Sigmoid colon (tissue), 7 donors: ENCODE data around the gene SYF2. TPM values are rescaled to one million over a fixed set of nuclear protein-coding genes. Genes with fewer than 3 reads are reported as not detected.

Experiments
- DNase-seq: peaks from one replicate; pipeline ENCODE4 v3.0.0-alpha.2; 2019
- H3K27ac ChIP-seq, 4 donors: fragments of 200-600 bp; sonication (generic); one replicate each; pipeline ENCODE4 v1.5.1; 2016 to 2019; ENCODE audit warnings: mild to moderate bottlenecking in 1 of 4
- H3K27me3 ChIP-seq, 3 donors: fragments of 200-600 bp; sonication (generic); one replicate each; pipeline ENCODE4 v1.5.1; 2019; ENCODE audit warnings: mild to moderate bottlenecking in 1 of 3
- H3K36me3 ChIP-seq, 4 donors: fragments of 200-600 bp; sonication (generic); one replicate each; pipeline ENCODE4 v1.5.1; 2016 to 2019
- H3K4me1 ChIP-seq, 4 donors: fragments of 200-600 bp; sonication (generic); one replicate each; pipeline ENCODE4 v1.5.1; 2017 to 2019
- H3K4me3 ChIP-seq, 4 donors: fragments of 200-600 bp; sonication (generic); one replicate each; pipeline ENCODE4 v1.5.1; 2017 to 2019; ENCODE audit warnings: mild to moderate bottlenecking in 2 of 4, moderate library complexity in 1 of 4
- H3K9me3 ChIP-seq, 4 donors: fragments of 200-600 bp in 3 of 4; sonication (generic) in 3 of 4; one replicate each; pipeline versions ENCODE4 v1.5.1 to v1.6.1; 2013 to 2019
- CTCF ChIP-seq, 4 experiments: fragments of 450-650 bp in 3 of 4; fragments of 200-600 bp in 1 of 4; IDR thresholded peaks; one replicate each; pipeline ENCODE4 v1.5.1; 2016 to 2019; ENCODE audit warnings: antibody characterized with exemption in 4 of 4, mild to moderate bottlenecking in 3 of 4, moderate library complexity in 2 of 4
- EP300 ChIP-seq, 4 donors: sonication (generic); formaldehyde crosslinking; IDR thresholded peaks; one replicate each; pipeline ENCODE4 v1.6.1; 2017; ENCODE audit warnings: antibody characterized with exemption in 4 of 4
- POLR2A ChIP-seq, 2 donors: fragments of 450-650 bp; IDR thresholded peaks; one replicate each; pipeline ENCODE4 v1.6.1; 2016; ENCODE audit warnings: antibody characterized with exemption in 2 of 2, mild to moderate bottlenecking in 2 of 2, moderate library complexity in 2 of 2
- POLR2AphosphoS5 ChIP-seq, 4 donors: sonication (generic); formaldehyde crosslinking; IDR thresholded peaks; one replicate each; pipeline ENCODE4 v1.6.1; 2017; ENCODE audit warnings: antibody characterized with exemption in 4 of 4
- WGBS, 2 donors: extraction: QIAGEN DNeasy Blood & Tissue Kit; methylation state at CpG; one replicate each; pipeline ENCODE4 v1.1.7; 2013; 5-methylcytosine and 5-hydroxymethylcytosine counted together
- intact Hi-C: fragments of 100-400 bp; cut with DNase I; formaldehyde crosslinking; loops from one replicate; pipeline ENCODE4 v1.15.1; 2023
- polyA plus RNA-seq, 3 donors: library from polyadenylated mRNA; stranded (reverse); fragments of 200-250 nt; gene quantifications; one replicate each; pipeline ENCODE4 v1.2.3, GENCODE V29; 2013
- total RNA-seq, 4 donors: library from RNA; depleted of rRNA; stranded (reverse); fragments of >200 nt; gene quantifications; one replicate each; pipeline ENCODE4 v1.1.0, GENCODE V29; 2016
- donor health status: healthy with polysubstance abuse.
- donor health status: Bipolar disorder and iron deficiency.
- donor health status: healthy.

Gene SYF2
- total and polyA plus RNA-seq, 7 donors, result 58.2 to 138 (median 95.2) TPM

- Histone ChIP-seq H3K27ac (no peak overlapping the region), H3K27me3 (peaks cover 0 to 23% (median 0%) of the 10 kb centered on the region in 3 donors), H3K4me1 (no peaks in the 10 kb centered on the region), H3K36me3 (no peaks in the 10 kb centered on the region), H3K9me3 (no peaks in the 10 kb centered on the region), H3K4me3 (no peak overlapping the region)
- intact Hi-C loops, result no loop called here
- DNase-seq, result no peak
- no peak for TF ChIP-seq CTCF (IDR thresholded peaks at IDR 0.05)
- TF ChIP-seq POLR2AphosphoS5 (IDR thresholded peaks at IDR 0.05), result no peak
- TF ChIP-seq EP300 (IDR thresholded peaks at IDR 0.05), result no peak
- TF ChIP-seq POLR2A (IDR thresholded peaks at IDR 0.05), result no peak
- 69 to 86% methylated on average over 13 of the region's 13 CpGs for WGBS, 2 donors
These were observed 48.1 kb downstream of the SYF2 start for GRCh38 chr1:25184001-25184762.

GRCh38 chr1:25183126-25183980 lies 48.9 kb downstream of the SYF2 start:
- H3K27me3 ChIP-seq, result peaks cover 0 to 23% (median 0%) of the 10 kb centered on the region in 3 donors
- 91 to 93% methylated on average over 21 of the region's 21 CpGs for WGBS, 2 donors
- no peak overlapping the region for H3K27ac ChIP-seq
- TF ChIP-seq POLR2A (IDR thresholded peaks at IDR 0.05) (no peak), POLR2AphosphoS5 (IDR thresholded peaks at IDR 0.05) (no peak), EP300 (IDR thresholded peaks at IDR 0.05) (no peak), CTCF (IDR thresholded peaks at IDR 0.05) (no peak)
- no peaks in the 10 kb centered on the region for H3K36me3 ChIP-seq
- no peak for DNase-seq
- H3K4me1 ChIP-seq, result no peaks in the 10 kb centered on the region
- H3K9me3 ChIP-seq, result no peaks in the 10 kb centered on the region
- H3K4me3 ChIP-seq, result no peak overlapping the region
- intact Hi-C loops, result no loop called here

- intact Hi-C loops, result no loop called here
- 88 to 89% methylated on average over 14 of the region's 14 CpGs for WGBS, 2 donors
- Histone ChIP-seq H3K36me3 (no peaks in the 10 kb centered on the region), H3K27me3 (peaks cover 0 to 23% (median 0%) of the 10 kb centered on the region in 3 donors), H3K4me1 (no peaks in the 10 kb centered on the region), H3K9me3 (no peaks in the 10 kb centered on the region), H3K4me3 (no peak overlapping the region), H3K27ac (no peak overlapping the region)
- TF ChIP-seq CTCF (IDR thresholded peaks at IDR 0.05) (no peak), POLR2AphosphoS5 (IDR thresholded peaks at IDR 0.05) (no peak), EP300 (IDR thresholded peaks at IDR 0.05) (no peak), POLR2A (IDR thresholded peaks at IDR 0.05) (no peak)
- DNase-seq, result no peak
These were observed 49.7 kb downstream of the SYF2 start for GRCh38 chr1:25182629-25183028.

- H3K27me3 ChIP-seq, result peaks cover 0 to 18% (median 0%) of the 10 kb centered on the region in 3 donors
- no peaks in the 10 kb centered on the region for H3K36me3 ChIP-seq
- TF ChIP-seq CTCF (IDR thresholded peaks at IDR 0.05) (no peak), POLR2A (IDR thresholded peaks at IDR 0.05) (no peak), EP300 (IDR thresholded peaks at IDR 0.05) (no peak), POLR2AphosphoS5 (IDR thresholded peaks at IDR 0.05) (no peak)
- no peak for DNase-seq
- H3K4me3 ChIP-seq, result no peak overlapping the region
- no peaks in the 10 kb centered on the region for H3K9me3 ChIP-seq
- no peak overlapping the region for H3K27ac ChIP-seq
- 84 to 93% methylated on average over 6 of the region's 6 CpGs for WGBS, 2 donors
- intact Hi-C loops, result no loop called here
- no peaks in the 10 kb centered on the region for H3K4me1 ChIP-seq
These were observed 51.3 kb downstream of the SYF2 start for GRCh38 chr1:25180996-25181395.
